GM23248 (cell line): ENCODE data around the gene CFAP119.

Experiments used
- EZH2 ChIP-seq: fragments of 200-600 bp; sonication (generic); IDR thresholded peaks from 2 replicates; pipeline ENCODE4 v1.6.1; 2018; ENCODE audit warnings: antibody characterized with exemption, mild to moderate bottlenecking; ENCODE audit not compliant: insufficient read depth, poor library complexity, severe bottlenecking
- EZH2phosphoT487 ChIP-seq: fragments of 200-600 bp; sonication (generic); IDR thresholded peaks from 2 replicates; pipeline ENCODE4 v1.6.1; 2018; ENCODE audit warnings: antibody characterized with exemption, moderate library complexity, mild to moderate bottlenecking, low read depth; ENCODE audit not compliant: insufficient read depth

- TF ChIP-seq EZH2 (no peak), EZH2phosphoT487 (no peak)
These were observed 16.8 kb downstream of the CFAP119 start for GRCh38 chr16:30745082-30745481.
